HG03457 (cell line): ENCODE results near the gene WDR88.
A peak's percentile ranks its signal among the peaks of the same experiment; 100 is the strongest.
"Not testable (repeated sequence)": the region's sequence is repeated elsewhere in the genome, so short reads cannot be mapped to it uniquely, and the experiment has no call there.

Experiments
- ATAC-seq: cut with Tn5 transposase; IDR thresholded peaks from one replicate; pipeline ENCODE4 v1.9.1; 2021; ENCODE audit warnings: moderate number of reproducible peaks; ENCODE audit not compliant: unreplicated experiment

The WDR88 gene

GRCh38 chr19:33168528-33168927 lies 36.6 kb downstream of the WDR88 start:
- ATAC-seq = no peak

- ATAC-seq = no peak
Observed at GRCh38 chr19:33171222-33171795, 39.4 kb downstream of the WDR88 start.

GRCh38 chr19:33171916-33172359 lies 40.0 kb downstream of the WDR88 start:
- no peak for ATAC-seq

GRCh38 chr19:33174186-33174585 lies 42.3 kb downstream of the WDR88 start:
- ATAC-seq = no peak

- no peak for ATAC-seq
Observed at GRCh38 chr19:33175156-33175782, 43.4 kb downstream of the WDR88 start.

GRCh38 chr19:33175886-33176669 lies 44.2 kb downstream of the WDR88 start:
- no peak for ATAC-seq

GRCh38 chr19:33176670-33177416 lies 44.9 kb downstream of the WDR88 start:
- peak; percentile 80 for ATAC-seq

GRCh38 chr19:33177417-33177979 lies 45.6 kb downstream of the WDR88 start:
- ATAC-seq = peak; percentile 16

GRCh38 chr19:33186431-33187182 lies 54.7 kb downstream of the WDR88 start:
- ATAC-seq = no peak

GRCh38 chr19:33187183-33187540 lies 55.2 kb downstream of the WDR88 start:
- ATAC-seq = no peak

- no peak for ATAC-seq
Observed at GRCh38 chr19:33189453-33189852, 57.5 kb downstream of the WDR88 start.

- ATAC-seq = not testable (repeated sequence)
Observed at GRCh38 chr19:33191092-33191491, 59.2 kb downstream of the WDR88 start.

GRCh38 chr19:33191501-33191900 lies 59.6 kb downstream of the WDR88 start:
- ATAC-seq = no peak

- ATAC-seq = no peak
Observed at GRCh38 chr19:33192010-33192409, 60.1 kb downstream of the WDR88 start.

GRCh38 chr19:33193269-33193864 lies 61.5 kb downstream of the WDR88 start:
- ATAC-seq = no peak

- no peak for ATAC-seq
Observed at GRCh38 chr19:33193865-33194362, 62.0 kb downstream of the WDR88 start, which contains the start of gene LRP3. Gene LRP3, plus strand, starts transcription at chr19:33194330. Its CDS starts 456 bp downstream, at chr19:33194786.

GRCh38 chr19:33194532-33194885 lies 62.6 kb downstream of the WDR88 start:
- ATAC-seq = no peak

GRCh38 chr19:33194886-33195644 lies 63.2 kb downstream of the WDR88 start:
- no peak for ATAC-seq
